AG04450 (cell line): ENCODE measurements around the gene PABPC3. TPM values are rescaled to one million over a fixed set of nuclear protein-coding genes. Genes with fewer than 3 reads are reported as not detected.

ENCODE experiments used
- CTCF ChIA-PET: fragments of 300-600, 350-600 bp; formaldehyde crosslinking; extraction: SDS; loops from one replicate; lab custom pipeline; 2022; ENCODE audit warnings: antibody characterized with exemption, inconsistent platforms; lab: Charles Lee
- POLR2A ChIA-PET: fragments of 350-600 bp; formaldehyde crosslinking; extraction: SDS; loops from one replicate; lab custom pipeline; 2021; ENCODE audit warnings: antibody characterized with exemption, inconsistent platforms; lab: Yijun Ruan, JAX
- DNase-seq: peaks from one replicate; pipeline ENCODE4 v3.0.0-alpha.2; 2011; ENCODE audit warnings: low read depth, low spot score
- H3K27ac ChIP-seq: one replicate; pipeline ENCODE4 v1.5.1; 2012; ENCODE audit warnings: low read depth, low read length, control low read depth
- H3K27me3 ChIP-seq: one replicate; pipeline ENCODE4 v1.6.0; 2012; ENCODE audit warnings: low read length; ENCODE audit not compliant: control insufficient read depth, insufficient read depth
- H3K4me3 ChIP-seq: 2 replicates; pipeline ENCODE4 v1.5.1; 2011; ENCODE audit warnings: mild to moderate bottlenecking, low read depth, low read length, control low read depth
- H3K9me3 ChIP-seq: 2 replicates; pipeline ENCODE4 v1.5.1; 2012; ENCODE audit warnings: low read length; ENCODE audit not compliant: control insufficient read depth, insufficient read depth
- polyA minus RNA-seq: library from RNA; depleted of rRNA, polyadenylated mRNA; stranded (reverse); fragments of >200 nt; gene quantifications from 2 replicates; pipeline ENCODE4 v1.2.3, GENCODE V29; 2011; rRNA and poly(A)+ RNA removed
- polyA plus RNA-seq: library from polyadenylated mRNA; depleted of rRNA; stranded (reverse); fragments of >200 nt; gene quantifications from 2 replicates; pipeline ENCODE4 v1.2.3, GENCODE V29; 2011; rRNA removed
- TF ChIP-seq, protein P1 (sequence below): IDR thresholded peaks from 2 replicates; pipeline ENCODE4 v1.5.1; 2011; ENCODE audit warnings: low read depth, low read length, control low read depth, inconsistent platforms

PABPC3 gene
- polyA plus RNA-seq = 0.36 and 0.50 TPM in 2 replicates
- polyA minus RNA-seq = 0.09 and 0.17 TPM in 2 replicates

DNA sequence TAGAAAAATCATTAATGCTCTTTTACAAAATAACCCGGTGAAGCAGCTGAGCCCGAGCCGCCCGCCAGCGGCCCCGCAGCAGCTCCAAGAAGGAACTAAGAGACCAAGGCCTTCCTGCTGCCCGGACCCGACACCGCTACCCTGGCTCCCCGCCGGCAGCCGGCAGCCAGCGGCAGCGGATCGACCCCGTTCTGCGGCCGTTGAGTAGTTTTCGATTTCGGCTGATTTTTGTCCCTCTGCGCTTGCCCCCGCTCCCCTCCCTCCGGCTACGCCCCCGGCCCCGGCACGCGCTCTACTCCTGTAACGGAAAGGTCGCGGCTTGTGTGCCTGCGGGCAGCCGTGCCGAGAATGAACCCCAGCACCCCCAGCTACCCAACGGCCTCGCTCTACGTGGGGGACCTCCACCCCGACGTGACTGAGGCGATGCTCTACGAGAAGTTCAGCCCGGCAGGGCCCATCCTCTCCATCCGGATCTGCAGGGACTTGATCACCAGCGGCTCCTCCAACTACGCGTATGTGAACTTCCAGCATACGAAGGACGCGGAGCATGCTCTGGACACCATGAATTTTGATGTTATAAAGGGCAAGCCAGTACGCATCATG lies at the start of gene PABPC3:
TSS of gene PABPC3 (plus strand) at position 286 of the 603 bp plus-strand sequence. CDS start at position 349, 63 bp downstream.
- peak within 1 kb of the TSS; percentile 35 for H3K4me3 ChIP-seq
- no peak for DNase-seq
- H3K27me3 ChIP-seq = peaks cover 4% of the 10 kb centered on the region
- TF ChIP-seq, protein P1, sequence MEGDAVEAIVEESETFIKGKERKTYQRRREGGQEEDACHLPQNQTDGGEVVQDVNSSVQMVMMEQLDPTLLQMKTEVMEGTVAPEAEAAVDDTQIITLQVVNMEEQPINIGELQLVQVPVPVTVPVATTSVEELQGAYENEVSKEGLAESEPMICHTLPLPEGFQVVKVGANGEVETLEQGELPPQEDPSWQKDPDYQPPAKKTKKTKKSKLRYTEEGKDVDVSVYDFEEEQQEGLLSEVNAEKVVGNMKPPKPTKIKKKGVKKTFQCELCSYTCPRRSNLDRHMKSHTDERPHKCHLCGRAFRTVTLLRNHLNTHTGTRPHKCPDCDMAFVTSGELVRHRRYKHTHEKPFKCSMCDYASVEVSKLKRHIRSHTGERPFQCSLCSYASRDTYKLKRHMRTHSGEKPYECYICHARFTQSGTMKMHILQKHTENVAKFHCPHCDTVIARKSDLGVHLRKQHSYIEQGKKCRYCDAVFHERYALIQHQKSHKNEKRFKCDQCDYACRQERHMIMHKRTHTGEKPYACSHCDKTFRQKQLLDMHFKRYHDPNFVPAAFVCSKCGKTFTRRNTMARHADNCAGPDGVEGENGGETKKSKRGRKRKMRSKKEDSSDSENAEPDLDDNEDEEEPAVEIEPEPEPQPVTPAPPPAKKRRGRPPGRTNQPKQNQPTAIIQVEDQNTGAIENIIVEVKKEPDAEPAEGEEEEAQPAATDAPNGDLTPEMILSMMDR = no peak
- H3K9me3 ChIP-seq = peaks cover 5% of the 10 kb centered on the region; the same call in 1 of the 2 replicates
- no peak within 1 kb of the TSS for H3K27ac ChIP-seq
- ChIA-PET POLR2A (no interaction called here), CTCF (interaction anchor here (0.8 to 2.6 kb wide), 2 partner anchors 10 to 18 kb away, joined by 3 to 9 read pairs; no protein-coding TSS in a partner anchor)

DNA sequence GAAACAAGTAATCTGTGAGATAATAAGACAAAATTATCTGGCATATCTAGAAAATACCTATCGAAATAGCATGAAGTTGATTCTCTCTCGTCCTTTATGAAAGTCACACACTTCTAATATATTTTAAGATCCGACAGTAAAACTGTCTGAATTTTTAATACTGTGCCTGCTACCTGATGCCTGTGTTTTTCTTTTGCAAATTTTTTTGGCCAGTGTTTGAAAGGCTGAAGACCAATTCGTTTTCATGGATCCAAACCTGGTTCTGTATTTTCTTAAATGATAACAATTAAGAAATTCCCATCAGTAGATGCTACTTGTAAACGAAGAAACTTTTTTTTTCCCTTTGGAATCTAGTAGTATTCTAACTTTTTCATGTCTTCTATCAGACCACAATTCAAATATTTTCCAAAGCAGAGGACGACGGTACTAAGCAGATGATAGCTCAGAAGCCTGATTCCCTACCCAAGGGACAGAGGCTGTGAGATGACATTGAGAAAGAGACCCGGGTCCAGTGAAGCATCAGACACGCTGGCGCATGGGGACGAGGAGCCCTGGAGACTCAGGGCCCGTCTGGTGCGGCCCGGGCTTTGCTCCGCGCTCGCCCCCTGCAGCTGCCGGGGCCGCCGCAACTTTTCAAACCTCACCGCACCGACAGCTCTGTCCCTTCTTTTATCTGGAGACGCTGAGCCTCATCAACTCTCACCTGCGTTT lies 49.5 kb upstream of the PABPC3 start:
- Histone ChIP-seq H3K9me3 (no peaks in the 10 kb centered on the region; the same call in 1 of the 2 replicates), H3K27me3 (peaks cover 22% of the 10 kb centered on the region), H3K4me3 (peak overlapping the region; percentile 49; the same call in 1 of the 2 replicates), H3K27ac (no peak overlapping the region)
- CTCF ChIA-PET = no interaction called here
- DNase-seq = no peak
- POLR2A ChIA-PET = no interaction called here
- TF ChIP-seq, protein P1 = no peak

DNA sequence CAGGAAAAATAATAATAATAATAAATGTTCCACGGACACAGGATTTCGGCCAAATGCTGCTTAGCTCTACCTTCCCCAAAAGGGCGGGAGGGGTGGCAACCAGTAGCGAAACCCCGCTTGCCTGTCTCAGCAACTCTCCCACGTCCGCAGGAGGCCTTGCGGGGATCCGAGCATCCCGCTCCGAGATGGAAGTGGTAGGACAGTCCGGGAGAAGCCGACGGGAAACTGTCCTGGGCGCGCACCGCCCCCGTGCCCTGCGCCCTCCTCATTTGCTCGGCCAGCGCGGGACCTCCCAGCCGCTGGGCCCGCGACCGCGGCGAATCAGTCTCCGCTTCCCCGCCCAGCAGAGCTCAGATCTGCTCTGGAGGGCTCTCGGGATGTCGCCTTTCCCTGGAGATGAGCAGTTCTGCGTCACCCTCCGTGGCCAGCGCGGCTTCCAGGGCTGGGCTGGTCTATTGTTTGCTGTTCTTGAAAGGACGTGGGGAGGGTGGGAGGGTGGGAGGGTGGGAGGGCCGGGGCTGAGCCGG lies 48.9 kb upstream of the PABPC3 start:
- no peaks in the 10 kb centered on the region; the same call in 1 of the 2 replicates for H3K9me3 ChIP-seq
- ChIA-PET CTCF (no interaction called here), POLR2A (no interaction called here)
- peak overlapping the region; percentile 49 for H3K4me3 ChIP-seq
- H3K27ac ChIP-seq = no peak overlapping the region
- H3K27me3 ChIP-seq = peaks cover 22% of the 10 kb centered on the region
- TF ChIP-seq, protein P1 = no peak
- DNase-seq = peak; percentile 0

DNA sequence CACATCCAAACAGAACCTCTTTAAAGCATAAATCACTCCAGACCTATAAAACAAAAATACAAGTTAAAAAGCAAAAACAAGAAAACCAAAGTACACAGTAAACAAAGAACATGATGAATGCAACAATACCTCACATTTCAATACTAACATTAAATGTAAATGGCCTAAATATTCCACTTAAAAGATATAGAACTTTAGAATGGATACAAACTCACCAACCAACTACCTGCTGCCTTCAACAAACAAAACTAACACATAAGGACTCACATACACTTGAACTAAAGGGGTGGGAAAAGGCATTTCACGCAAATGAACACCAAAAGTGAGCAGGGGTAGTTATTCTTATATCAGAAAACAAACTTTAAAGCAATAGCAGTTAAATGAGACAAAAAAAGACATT lies 44.9 kb upstream of the PABPC3 start:
- Histone ChIP-seq H3K9me3 (no peaks in the 10 kb centered on the region; the same call in 1 of the 2 replicates), H3K27me3 (peaks cover 11% of the 10 kb centered on the region), H3K4me3 (no peak overlapping the region), H3K27ac (no peak overlapping the region)
- TF ChIP-seq, protein P1 = no peak
- ChIA-PET POLR2A (no interaction called here), CTCF (interaction anchor here (0.7 kb wide), 1 partner anchor 1507 kb away, joined by 8 read pairs; no protein-coding TSS in a partner anchor)
- DNase-seq = no peak
